NT2/D1 (cell line): ENCODE results near the gene HBEGF.

Source experiments
- SUZ12 ChIP-seq: IDR thresholded peaks from 2 replicates; pipeline ENCODE4 v1.6.1; 2011; ENCODE audit not compliant: insufficient read length, insufficient read depth; ENCODE audit errors: extremely low read depth
- YY1 ChIP-seq: IDR thresholded peaks from 2 replicates; pipeline ENCODE4 v1.6.1; 2011; ENCODE audit not compliant: insufficient read length, insufficient read depth
- ZNF274 ChIP-seq: IDR thresholded peaks from 2 replicates; pipeline ENCODE4 v1.6.1; 2011; ENCODE audit warnings: mild to moderate bottlenecking, low read depth, low read length

- TF ChIP-seq ZNF274 (no peak), YY1 (no peak), SUZ12 (no peak)
Measured at GRCh38 chr5:140319833-140320232, 26.6 kb downstream of the HBEGF start.
